Peyer's patch (tissue), 4 donors: Measurements from ENCODE around the gene RHBG. TPM values are rescaled to one million over a fixed set of nuclear protein-coding genes. Genes with fewer than 3 reads are reported as not detected.
"Not testable (repeated sequence)": the region's sequence is repeated elsewhere in the genome, so short reads cannot be mapped to it uniquely, and the experiment has no call there.

Experiments
- DNase-seq, 3 donors: peaks; one replicate each; pipeline ENCODE4 v3.0.0-alpha.2; 2017 to 2019
- H3K27ac ChIP-seq, 4 donors: fragments of 200-600 bp; sonication (generic); one replicate each; pipeline ENCODE4 v1.5.1; 2016 to 2019
- H3K27me3 ChIP-seq, 2 donors: fragments of 200-600 bp; sonication (generic); one replicate each; pipeline ENCODE4 v1.5.1; 2019
- H3K36me3 ChIP-seq, 3 donors: fragments of 200-600 bp; sonication (generic); one replicate each; pipeline ENCODE4 v1.5.1; 2016 to 2019
- H3K4me1 ChIP-seq, 4 donors: fragments of 200-600 bp; sonication (generic); one replicate each; pipeline ENCODE4 v1.5.1; 2016 to 2019
- H3K4me3 ChIP-seq, 4 donors: fragments of 200-600 bp; sonication (generic); 1 replicate in 3 of 4; 2 replicates in 1 of 4; pipeline ENCODE4 v1.5.1; 2016 to 2019; ENCODE audit warnings: mild to moderate bottlenecking in 1 of 4
- H3K9me3 ChIP-seq, 4 donors: fragments of 200-600 bp; sonication (generic); one replicate each; pipeline ENCODE4 v1.5.1; 2016 to 2019; ENCODE audit warnings: mild to moderate bottlenecking in 1 of 4
- POLR2A ChIP-seq, 2 donors: fragments of 450-650 bp; IDR thresholded peaks; one replicate each; pipeline ENCODE4 v1.5.1; 2017; ENCODE audit warnings: antibody characterized with exemption in 2 of 2, mild to moderate bottlenecking in 2 of 2, moderate library complexity in 2 of 2
- total RNA-seq, 4 donors: library from RNA; depleted of rRNA; stranded (reverse); fragments of >200 nt; gene quantifications; one replicate each; pipeline ENCODE4 v1.1.0, GENCODE V29; 2016
- TF ChIP-seq, protein P1 (sequence below), 6 experiments: fragments of 450-650 bp in 4 of 6; fragments of 200-600 bp in 2 of 6; sonication (generic) in 1 of 6; IDR thresholded peaks; one replicate each; pipeline ENCODE4 v1.5.1; 2017 to 2019; ENCODE audit warnings: antibody characterized with exemption in 6 of 6, mild to moderate bottlenecking in 3 of 6, moderate library complexity in 1 of 6

The RHBG gene
- total RNA-seq, 4 donors from 2014 or later, result 3.1 TPM; not detected in 3

DNA sequence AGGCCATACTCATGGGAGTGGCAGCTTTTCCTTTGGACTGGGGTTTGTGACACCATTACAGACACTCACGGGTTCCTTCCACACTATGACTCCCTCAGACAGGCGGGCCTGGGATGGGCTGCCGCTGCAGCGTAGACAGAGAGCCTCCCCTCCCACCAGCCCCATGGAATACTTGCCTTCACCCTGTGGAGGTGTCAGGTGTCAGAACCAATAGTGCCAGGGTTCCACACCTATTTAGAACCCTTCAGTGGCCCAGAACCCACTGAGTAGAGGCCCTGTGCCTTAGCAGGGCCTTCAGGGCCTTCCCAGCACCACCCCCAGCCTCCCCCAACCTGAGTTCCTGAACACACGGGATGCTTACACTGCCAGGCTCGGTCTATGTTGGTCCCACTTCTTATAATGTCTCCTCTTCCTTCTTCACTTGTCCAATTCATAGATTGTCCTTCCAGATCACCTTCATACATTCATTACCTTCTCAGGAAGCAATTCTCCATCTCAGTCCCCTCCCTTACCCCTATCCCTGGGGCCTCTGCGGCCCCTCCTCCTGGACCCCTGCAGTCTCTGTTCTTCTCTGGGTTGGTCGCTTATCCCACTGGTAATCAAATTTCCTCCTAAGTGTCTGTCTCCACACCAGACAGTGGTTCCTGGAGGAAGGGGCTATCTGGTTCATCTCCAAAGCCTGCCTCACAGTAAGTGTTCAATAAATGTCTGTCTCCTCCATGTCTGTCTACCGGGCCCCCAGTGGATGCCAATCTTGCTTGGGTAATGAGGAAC, 1.4 kb upstream of the RHBG start:
- H3K4me1 ChIP-seq, result peaks cover 0 to 8% (median 3%) of the 10 kb centered on the region in 4 donors
- no peaks in the 10 kb centered on the region for H3K9me3 ChIP-seq
- no peak for TF ChIP-seq POLR2A (IDR thresholded peaks at IDR 0.05)
- TF ChIP-seq, protein P1, sequence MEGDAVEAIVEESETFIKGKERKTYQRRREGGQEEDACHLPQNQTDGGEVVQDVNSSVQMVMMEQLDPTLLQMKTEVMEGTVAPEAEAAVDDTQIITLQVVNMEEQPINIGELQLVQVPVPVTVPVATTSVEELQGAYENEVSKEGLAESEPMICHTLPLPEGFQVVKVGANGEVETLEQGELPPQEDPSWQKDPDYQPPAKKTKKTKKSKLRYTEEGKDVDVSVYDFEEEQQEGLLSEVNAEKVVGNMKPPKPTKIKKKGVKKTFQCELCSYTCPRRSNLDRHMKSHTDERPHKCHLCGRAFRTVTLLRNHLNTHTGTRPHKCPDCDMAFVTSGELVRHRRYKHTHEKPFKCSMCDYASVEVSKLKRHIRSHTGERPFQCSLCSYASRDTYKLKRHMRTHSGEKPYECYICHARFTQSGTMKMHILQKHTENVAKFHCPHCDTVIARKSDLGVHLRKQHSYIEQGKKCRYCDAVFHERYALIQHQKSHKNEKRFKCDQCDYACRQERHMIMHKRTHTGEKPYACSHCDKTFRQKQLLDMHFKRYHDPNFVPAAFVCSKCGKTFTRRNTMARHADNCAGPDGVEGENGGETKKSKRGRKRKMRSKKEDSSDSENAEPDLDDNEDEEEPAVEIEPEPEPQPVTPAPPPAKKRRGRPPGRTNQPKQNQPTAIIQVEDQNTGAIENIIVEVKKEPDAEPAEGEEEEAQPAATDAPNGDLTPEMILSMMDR (IDR thresholded peaks at IDR 0.05), result no peak
- no peak overlapping the region for H3K4me3 ChIP-seq
- DNase-seq, result no peak
- H3K27me3 ChIP-seq, result no peaks in the 10 kb centered on the region
- H3K27ac ChIP-seq, result no peak overlapping the region
- no peaks in the 10 kb centered on the region for H3K36me3 ChIP-seq

GRCh38 chr1:156368157-156368658, 803 bp upstream of the RHBG start:
- DNase-seq, result no peak
- TF ChIP-seq, protein P1 (IDR thresholded peaks at IDR 0.05), result no peak
- TF ChIP-seq POLR2A (IDR thresholded peaks at IDR 0.05), result no peak
- Histone ChIP-seq H3K9me3 (no peaks in the 10 kb centered on the region), H3K27me3 (no peaks in the 10 kb centered on the region), H3K36me3 (no peaks in the 10 kb centered on the region), H3K27ac (no peak overlapping the region), H3K4me3 (no peak overlapping the region), H3K4me1 (peaks cover 0 to 8% (median 3%) of the 10 kb centered on the region in 4 donors)

GRCh38 chr1:156369685-156370286, 775 bp downstream of the RHBG start:
- not testable (repeated sequence) for H3K4me1 ChIP-seq, H3K9me3 ChIP-seq, DNase-seq, H3K27ac ChIP-seq, H3K27me3 ChIP-seq, H3K36me3 ChIP-seq
- H3K4me3 ChIP-seq, result peak overlapping the region in 1 of 4 donors; percentile 55

GRCh38 chr1:156371553-156372264, 2.7 kb downstream of the RHBG start:
- TF ChIP-seq POLR2A (IDR thresholded peaks at IDR 0.05), result no peak
- TF ChIP-seq, protein P1 (IDR thresholded peaks at IDR 0.05), result no peak
- Histone ChIP-seq H3K27me3 (no peaks in the 10 kb centered on the region), H3K9me3 (no peaks in the 10 kb centered on the region), H3K27ac (no peak overlapping the region), H3K4me1 (peaks cover 0 to 8% (median 3%) of the 10 kb centered on the region in 4 donors), H3K36me3 (no peaks in the 10 kb centered on the region), H3K4me3 (no peak overlapping the region)
- DNase-seq, result no peak

- Histone ChIP-seq H3K36me3 (no peaks in the 10 kb centered on the region), H3K4me1 (peaks cover 0 to 8% (median 3%) of the 10 kb centered on the region in 4 donors), H3K4me3 (no peak overlapping the region), H3K9me3 (no peaks in the 10 kb centered on the region), H3K27me3 (no peaks in the 10 kb centered on the region), H3K27ac (no peak overlapping the region)
- TF ChIP-seq POLR2A (IDR thresholded peaks at IDR 0.05), result no peak
- TF ChIP-seq, protein P1 (IDR thresholded peaks at IDR 0.05), result no peak
- DNase-seq, result no peak
These were observed 3.2 kb downstream of the RHBG start for GRCh38 chr1:156372265-156372586.

DNA sequence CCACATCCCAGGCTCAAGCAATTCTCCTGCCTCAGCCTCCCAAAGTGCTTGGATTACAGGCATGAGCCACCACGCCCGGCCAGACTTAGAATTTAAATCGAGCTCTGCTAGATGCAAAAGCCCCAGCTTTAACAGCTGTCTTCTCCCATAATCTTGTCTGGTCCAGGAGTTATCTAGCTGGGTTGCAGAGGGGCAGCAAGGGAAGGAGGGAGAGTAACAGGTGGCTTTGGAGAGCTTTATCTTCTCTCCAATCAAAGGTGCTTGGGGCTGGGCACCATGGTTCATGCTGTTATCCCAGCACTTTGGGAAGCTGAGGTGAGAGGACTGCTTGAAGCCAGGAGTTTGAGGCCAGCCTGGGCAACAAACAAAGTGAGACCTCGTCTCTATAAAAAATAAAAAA, 3.9 kb downstream of the RHBG start:
- Histone ChIP-seq H3K9me3 (no peaks in the 10 kb centered on the region), H3K27me3 (no peaks in the 10 kb centered on the region), H3K4me1 (peaks cover 0 to 8% (median 3%) of the 10 kb centered on the region in 4 donors), H3K36me3 (no peaks in the 10 kb centered on the region), H3K27ac (no peak overlapping the region), H3K4me3 (no peak overlapping the region)
- TF ChIP-seq POLR2A (IDR thresholded peaks at IDR 0.05), result no peak
- TF ChIP-seq, protein P1 (IDR thresholded peaks at IDR 0.05), result no peak
- DNase-seq, result no peak
